Femur (tissue), 1 donor: Measurements from ENCODE around the gene CLHC1.
"Not testable (repeated sequence)": the region's sequence is repeated elsewhere in the genome, so short reads cannot be mapped to it uniquely, and the experiment has no call there.

ENCODE experiments used
- DNase-seq: peaks from one replicate; pipeline ENCODE4 v3.0.0-alpha.2; 2017

The CLHC1 gene

DNA sequence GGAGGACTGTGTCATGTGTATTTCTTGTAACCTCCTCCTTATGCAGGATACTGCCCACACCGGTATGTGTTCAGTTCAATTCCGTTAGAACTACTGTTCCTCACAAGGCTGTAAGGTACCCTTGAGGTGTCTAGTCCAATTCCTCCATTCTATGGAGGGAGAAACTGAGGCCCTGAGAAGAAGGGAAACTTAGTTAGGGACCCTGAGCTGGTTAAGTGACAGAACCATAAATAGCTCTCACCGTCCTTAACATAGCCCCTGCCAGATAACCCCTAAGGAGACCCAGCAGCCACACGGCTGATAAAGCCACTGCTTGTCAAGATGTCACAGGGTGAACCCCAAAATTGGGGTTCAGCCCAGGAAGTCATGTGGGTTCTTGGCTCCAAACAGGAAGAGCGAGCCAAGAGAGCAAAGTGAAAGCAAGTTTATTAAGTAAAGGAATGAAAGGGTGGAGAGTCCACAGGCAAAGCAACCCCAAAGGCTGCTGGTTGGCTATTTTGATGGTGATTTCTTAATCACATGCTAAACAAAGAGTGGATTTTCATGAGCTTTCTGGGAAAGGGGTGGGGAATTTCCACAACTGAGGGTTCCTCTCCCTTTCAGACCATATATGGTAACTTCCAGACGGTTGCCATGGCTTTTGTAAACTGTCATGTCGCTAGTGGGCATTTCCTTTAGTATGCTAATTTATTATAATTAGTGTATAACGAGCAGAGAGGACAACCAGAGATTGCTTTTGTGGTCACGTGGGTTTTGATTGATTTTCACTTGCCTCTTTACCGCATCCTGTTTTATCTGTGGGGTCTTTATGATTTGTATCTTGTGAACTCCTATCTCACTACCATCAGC, 98.4 kb downstream of the CLHC1 start:
- DNase-seq = no peak

DNA sequence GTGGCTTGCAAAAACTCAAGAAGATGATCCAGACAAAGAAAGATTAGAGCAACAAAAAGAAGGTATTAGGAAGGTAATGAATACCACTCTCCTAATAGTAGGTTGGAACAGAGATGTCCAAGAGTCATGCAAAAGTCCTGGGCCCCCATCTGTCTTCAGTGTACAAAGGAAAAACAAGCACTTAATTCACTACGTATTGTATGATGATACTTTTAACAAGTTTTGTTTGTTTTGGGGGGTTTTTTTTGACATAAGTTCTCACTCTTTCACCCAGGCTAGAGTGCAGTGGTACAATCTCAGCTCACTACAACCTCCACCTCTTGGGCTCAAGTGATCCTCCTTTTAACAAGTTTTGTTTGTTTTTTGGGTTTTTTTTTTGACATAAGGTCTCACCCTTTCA, 101.2 kb downstream of the CLHC1 start:
- no peak for DNase-seq

DNA sequence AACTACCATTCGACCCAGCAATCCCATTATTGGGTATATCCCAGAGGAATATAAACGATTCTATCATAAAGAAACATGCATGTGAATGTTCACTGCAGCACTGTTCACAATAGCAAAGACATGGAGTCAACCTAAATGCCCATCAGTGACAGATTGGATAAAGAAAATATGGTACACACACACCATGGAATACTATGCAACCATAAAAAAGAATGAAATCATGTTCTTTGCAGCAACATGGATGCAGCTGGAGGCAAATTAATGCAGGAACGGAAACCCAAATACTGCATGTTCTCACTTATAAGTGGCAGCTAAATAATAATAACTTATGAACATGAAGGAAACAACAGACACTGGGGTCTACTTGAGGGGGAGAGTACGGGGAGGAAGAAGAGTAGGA, 105.5 kb downstream of the CLHC1 start:
- DNase-seq = not testable (repeated sequence)
